NCI-H748 treated with DMSO at 0.1 percent for 48 hours (cell line): Measurements from ENCODE around the gene NOTCH3.
A peak's percentile ranks its signal among the peaks of the same experiment; 100 is the strongest.

Source experiments
- DNase-seq: peaks from one replicate; lab custom pipeline; 2025; lab: John Stamatoyannopoulos, UW

NOTCH3 gene

DNA sequence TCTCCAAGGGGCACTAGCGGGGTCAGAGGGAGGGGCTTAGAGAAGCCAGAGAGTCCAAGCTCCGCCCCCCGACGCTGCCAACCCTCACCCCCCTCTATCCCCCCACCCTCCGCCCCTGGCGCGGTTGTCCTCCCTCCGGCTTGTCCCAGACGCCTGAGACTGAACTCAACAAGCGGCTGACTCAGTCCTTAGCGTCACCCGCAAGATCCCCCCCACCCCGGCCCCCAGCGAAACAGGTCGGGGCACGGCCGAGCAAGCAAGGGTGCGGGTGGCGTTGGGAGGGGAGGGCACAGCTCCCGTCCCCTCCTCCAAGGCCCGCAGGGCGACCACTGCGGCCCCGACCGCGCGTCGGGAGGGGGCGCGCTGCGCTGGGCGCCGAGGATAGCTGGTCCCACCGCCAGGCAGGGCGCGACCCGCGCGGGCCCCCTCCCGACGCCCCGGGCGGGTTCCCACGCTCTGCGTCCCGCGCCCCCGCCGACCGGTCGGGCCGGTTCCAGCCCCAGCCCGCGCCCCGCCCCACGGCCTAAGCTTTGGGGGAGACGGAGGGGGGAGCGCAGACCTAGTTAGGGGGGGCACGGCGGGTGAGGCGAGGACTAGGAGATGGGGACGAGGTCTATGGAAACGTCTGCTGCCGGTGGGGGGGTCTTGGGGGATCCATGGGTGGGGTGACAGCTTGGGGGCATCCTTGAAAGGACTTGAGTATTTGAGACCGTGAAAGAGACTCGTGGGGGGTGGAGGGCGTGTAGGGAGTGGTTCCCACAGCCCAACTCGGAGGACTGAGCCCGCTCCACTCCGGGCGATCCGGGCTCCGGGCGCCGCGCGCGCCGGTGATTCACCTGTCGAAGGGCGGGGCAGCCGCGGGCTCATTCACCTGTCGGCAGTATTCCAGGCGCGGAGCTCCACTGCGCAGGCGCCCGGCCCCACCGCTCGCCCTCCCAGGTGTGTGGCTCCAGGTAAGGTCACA, 5.1 kb downstream of the NOTCH3 start:
- DNase-seq = peak; percentile 21

DNA sequence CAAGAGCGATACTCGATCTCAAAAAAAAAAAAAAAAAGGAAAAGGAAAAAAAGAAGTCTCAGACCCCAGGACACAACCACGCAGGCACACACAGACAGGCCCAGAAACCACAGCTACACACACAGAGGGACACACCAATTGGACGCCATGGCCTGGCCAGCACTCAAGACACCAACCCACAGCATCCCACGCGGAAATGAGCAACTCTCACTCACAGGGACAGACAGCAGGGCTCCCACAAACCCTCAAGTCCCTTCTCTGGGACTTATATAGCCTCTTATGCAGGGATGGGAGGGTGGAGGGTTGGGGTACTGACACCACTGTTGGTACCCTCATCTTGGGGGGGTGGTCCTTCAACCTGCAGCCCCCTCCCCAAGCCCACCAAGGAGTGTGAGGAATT, 5.9 kb downstream of the NOTCH3 start:
- DNase-seq = no peak

DNA sequence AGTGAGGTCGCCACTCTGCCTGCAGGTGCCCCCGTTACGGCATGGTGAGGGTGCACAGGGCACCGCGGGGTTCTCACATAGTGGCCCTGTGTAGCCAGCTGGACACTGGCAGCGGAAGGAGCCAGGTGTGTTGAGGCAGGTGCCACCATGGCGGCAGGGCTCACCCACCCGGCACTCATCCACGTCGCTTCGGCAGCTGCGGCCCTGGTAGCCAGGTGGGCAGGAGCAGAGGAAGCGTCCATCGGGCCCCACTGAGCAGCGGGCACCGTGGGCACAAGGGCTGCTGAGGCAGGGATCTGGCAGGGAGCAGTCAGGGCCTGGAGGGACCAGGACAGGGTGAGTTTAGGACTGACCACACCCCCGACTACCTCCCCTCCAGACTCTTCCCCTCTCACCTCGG, 8.8 kb downstream of the NOTCH3 start:
- no peak for DNase-seq

DNA sequence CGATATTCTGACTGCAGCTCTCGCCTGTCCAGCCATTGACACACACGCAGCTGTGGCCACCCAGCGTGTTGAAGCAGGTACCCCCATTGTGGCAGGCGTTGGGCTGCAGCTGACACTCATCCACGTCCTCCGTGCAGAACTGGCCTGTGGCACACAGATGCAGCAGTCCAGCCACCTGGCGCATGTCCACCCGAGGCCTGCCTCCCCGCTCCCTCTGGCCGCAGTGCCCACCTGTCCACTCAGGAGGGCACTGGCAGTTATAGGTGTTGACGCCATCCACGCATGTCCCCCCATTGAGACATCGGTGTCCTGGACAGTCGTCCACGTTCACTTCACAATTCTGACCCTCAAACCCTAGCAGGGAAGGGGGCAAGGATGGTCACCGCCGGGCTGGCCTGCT, 9.3 kb downstream of the NOTCH3 start:
- no peak for DNase-seq

DNA sequence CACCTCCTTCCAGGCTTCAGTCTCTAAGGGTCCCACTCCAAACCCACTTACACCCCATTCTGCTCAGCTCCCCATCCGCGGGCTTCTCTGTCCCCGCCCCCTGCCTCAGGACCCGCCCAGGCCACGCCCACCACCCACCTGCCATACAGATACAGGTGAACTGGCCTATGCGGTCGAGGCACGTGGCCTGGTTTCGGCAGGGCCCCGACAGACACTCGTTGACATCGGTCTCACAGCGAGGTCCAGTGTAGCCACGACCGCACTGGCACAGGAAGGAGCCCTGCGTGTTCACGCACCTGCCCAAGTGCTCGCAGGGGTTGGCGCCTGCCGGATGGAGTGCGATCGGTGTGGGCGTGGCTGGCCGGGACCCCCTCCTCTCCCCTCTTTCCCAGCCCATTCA, 11.9 kb downstream of the NOTCH3 start:
- no peak for DNase-seq

DNA sequence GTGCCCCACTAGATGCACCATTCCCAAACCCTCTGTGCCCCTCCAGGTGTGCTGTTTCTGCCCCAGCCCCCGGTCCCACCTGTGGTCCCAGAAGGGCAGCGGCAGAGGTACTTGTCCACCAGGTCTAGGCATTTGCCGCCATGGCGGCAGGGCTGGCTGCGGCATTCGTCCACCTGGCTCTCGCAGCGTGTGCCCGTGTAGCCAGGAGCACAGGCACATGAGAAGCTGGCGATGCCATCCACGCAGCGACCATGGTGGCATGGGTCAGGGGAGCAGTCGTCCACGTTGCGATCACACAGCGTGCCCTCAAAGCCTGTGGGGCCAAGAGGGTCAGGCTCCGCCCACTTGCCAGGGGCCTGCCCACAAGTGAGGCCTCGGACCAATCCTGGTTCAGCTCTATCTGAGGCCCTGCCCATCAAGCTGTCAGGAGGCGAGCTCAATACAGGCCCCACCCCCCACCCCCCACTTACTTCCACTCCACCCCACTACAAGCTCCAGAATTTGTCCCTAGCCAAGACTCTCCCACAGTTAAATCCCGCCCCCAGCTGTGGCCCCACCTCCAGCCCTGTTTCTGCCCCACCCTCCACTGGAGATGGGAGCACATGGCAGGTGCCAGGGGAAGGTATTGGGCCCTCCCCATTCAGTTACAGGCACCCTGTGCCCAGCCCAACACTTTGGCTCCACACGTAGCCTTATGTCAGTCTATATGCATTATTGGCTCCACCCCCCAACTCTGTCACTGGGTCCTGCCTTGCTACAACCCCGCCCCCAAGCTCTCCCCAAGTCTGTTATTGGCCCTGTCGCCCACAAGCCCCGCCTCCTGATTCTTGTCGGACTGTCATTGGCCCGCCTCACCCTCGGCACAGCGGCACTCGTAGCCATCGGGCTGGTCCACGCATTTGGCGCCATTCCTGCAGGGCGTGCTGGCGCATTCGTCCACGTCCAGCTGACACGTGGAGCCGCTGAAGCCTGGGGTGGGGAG, 13.5 kb downstream of the NOTCH3 start:
- DNase-seq = no peak

DNA sequence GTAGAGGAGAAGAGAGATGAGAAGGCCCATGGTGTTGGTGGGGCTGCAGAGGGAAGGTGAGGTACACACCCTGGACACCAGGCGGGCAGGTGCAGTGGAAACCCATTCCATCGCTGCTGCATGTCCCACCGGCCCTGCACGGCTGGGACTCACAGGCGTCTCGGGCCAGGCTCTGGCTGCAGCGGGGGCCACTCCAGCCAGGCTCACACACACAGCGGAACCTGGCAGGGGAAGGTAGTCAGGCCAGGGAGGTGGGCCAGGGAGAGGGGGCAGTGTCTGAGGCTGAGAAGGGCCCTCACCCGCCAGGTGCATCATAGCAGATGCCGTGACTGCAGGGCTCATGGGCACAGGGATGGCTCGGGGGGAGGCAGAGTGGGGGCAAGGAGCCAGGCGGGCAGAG, 15.6 kb downstream of the NOTCH3 start:
- no peak for DNase-seq

DNA sequence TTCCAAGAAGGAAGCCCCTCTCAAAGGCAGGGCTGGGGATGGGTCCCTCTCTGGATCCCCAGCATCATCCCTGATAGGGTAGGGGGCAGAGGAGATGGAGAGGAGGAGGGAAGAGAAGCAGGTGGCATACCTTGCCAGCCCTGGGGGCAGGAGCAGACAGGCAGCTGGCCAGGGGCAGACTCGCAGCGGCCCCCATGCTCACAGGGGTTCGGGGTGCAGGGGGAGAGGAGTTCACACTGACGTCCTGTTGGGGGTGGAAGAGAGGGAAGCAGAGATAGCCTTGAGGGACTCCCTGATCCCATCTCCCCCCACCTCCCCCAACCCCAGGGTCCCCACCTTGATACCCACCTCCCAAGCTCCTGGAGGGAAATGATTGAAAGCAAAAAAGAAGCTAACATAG, 16.0 kb downstream of the NOTCH3 start:
- no peak for DNase-seq

DNA sequence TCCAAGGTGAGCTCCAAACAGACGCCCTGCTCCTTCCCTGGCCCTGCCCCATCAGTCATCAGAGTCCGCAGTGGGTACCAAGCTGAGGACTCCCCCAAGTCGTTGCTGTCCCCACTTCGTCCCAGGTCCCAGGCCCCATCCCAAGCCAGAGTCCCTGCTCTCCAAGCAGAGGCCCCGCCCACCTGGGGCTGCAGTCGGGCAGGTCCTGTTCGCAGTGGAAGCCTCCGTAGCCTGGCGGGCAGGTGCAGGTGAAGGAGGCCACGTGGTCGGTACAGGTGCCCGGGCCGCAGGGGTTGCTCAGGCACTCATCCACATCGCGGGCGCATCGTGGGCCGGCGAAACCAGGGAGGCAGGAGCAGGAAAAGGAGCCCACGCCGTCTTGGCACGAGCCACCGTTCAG, 19.4 kb downstream of the NOTCH3 start:
- DNase-seq = no peak

DNA sequence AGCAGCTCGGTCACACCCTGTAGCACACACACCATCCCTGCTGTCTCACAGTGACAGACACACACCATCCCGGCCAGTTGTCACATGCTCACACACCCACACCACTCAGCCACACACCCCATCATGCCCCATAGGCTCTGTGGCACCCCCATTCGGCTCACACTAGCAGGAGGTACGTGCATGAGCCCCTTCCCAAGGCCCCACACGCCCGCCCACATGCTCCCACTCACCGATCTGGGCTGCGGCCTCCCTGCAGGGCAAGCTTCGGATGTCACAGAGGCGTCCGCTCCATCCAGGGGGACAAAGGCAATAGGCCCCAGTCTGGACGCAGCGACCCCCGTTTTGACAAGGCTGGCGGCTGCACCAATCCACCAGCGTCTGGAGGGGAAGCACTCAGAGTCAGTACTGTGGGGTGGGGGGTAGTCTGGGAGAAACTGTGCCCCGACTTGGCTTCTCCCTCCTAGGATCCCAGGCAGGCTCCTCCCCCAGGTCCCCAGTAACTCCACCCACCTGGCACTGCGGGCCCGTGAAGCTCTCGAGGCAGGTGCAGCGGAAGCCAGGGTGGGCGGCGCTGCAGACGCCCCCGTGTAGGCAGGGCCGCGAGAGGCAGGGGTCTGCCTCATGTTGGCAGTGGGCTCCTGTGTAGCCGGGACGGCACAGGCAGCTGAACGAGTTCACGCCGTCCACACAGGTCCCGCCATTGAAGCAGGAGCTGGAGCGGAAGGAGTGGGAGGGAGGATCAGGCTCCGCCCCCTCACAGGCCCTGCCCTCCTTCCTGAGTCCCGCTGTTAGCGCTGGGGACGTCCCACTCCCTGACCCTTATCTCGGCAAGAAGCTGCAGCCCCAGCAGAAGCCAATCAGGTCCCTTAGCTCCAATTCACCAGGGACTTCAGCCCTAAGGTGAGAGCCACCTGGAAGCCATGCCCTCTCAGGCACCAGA, 20.1 kb downstream of the NOTCH3 start:
- DNase-seq = no peak

DNA sequence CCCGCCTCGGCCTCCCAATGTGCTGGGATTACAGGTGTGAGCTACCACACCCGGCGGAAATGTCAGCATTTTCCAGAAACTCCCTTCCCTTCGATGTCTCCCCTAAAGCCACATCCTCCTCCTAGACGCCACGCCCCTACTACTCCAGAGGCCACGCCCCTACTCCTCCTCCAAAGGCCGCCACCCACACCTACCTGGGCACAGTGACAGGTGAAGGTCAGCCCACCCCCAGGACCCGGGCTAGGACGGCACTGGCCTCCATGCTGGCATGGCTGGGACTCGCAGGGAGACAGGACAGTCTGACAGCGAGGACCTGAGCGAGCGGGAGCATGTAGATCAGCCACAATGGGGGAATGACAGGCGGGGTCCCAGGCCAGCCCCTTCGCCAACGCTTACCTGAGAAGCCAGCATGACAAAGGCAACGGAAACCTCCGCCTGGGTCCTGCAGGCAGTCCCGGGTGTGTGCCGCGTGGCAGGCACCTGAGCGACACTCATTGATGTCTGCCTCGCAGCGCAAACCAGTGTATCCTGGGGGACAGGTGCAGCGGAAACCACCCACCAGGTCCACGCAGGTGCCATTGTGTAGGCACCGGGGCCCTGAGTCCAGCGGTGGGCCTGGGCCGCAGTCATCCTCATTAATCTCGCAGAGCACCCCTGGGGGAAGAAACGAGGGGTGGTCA, 22.0 kb downstream of the NOTCH3 start:
- DNase-seq = no peak

DNA sequence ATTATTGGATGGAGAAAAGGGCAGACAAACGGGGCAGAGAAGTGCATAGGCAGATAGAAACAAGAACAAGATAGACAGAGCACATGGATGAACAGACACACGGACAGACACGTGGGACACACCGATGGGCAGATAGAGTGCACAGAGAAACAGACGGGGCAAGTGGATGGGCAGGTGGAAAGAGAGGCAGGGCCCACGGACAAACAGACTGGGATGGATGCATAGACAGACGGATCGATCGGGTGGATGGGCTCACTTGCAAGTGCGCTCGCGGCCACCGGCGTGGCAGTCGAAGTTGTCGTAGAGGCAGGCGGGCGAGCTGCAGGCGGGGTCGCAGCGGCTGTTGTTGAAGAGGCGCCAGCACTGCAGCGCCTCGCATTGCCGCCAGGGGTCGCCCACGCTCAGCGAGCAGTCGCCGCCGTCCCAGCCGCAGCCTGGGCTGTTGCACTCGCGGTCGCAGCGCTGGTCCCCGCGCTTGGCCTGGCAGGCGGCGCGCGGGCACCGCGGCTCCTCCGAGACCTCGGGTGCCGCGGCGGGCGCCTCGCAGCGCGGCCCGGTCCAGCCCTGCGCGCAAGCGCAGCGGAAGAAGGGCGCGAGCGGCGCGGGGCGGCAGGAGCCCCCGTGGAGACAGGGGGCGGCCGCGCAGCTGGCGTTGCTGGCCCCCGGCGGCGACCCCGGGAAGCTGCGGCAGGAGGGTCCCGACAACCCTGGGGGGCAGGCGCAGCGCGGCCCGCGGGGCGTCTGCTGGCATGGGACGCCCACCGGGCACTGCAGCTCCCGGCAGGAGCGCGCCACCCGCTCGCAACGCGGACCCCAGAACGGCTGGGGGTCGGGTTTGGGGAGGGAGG, 23.3 kb downstream of the NOTCH3 start:
- DNase-seq = peak; percentile 29

DNA sequence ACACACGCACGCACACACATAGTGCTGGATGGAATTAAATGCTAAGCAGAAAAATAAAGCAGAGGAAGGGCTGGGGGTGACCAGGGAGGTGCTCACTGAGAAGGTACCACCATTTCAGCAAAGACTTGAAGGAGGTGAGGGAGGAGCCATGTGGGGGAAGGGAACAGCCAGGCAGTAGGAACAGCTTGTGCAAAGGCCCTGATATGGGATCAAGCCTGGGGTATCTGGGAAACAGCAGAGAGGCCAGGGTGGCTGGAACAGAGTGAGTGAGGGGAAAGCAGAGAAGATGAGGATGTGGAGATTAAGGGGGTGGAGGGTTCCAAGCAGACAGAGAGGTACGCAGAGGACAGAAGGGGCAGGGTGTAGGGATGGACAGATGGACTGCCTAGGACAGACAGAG, 25.2 kb downstream of the NOTCH3 start:
- no peak for DNase-seq

DNA sequence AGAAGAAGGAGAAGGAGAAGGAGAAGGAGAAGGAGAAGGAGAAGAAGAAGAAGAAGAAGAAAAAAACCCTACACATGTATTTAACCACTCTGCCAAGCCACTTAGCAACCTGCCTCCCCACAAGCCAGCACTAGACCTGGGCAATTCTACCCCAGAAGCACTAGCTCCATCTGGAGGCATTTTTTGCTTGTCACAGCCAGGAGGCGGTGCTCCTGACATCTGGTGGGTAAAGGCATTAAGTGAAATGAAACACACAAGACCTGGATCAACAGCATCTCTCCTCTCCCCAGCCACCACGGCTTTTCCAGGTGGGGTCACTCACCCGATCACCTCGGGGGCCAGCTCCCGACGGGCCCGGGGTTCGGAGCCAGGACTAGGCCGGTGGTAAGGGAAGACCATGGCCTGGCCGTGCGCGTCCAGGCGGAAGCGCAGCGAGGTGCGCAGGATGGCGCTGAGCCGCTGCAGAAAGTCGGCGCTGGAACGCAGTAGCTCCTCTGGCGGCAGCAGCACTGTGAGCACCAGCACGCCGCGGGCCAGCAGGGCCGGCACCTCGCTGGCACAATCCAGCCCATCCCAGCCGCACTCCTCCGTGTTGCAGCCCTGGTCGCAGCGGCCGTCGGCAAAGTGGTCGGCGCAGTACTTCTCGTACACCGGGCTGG, 26.9 kb downstream of the NOTCH3 start:
- DNase-seq = no peak

DNA sequence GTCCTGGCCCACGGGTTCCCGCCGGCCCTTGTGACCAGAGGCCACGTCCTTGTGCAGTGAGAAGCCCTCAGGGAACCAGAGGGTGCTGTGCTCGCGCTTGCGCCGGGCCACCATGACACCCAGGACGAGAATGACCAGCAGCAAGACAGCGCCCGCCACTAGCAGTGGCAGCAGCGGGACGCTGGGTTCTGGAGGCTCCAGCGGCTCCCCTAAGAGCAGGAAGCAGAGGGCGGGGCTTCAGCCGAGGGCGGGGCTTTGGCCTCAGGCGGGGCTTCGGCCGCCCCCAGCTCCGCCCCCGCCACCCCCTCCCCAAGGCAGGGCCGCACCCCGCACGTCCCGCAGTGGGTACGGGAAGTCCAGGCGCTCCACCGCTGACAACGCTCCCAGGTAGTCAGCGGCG, 30.4 kb downstream of the NOTCH3 start:
- no peak for DNase-seq

DNA sequence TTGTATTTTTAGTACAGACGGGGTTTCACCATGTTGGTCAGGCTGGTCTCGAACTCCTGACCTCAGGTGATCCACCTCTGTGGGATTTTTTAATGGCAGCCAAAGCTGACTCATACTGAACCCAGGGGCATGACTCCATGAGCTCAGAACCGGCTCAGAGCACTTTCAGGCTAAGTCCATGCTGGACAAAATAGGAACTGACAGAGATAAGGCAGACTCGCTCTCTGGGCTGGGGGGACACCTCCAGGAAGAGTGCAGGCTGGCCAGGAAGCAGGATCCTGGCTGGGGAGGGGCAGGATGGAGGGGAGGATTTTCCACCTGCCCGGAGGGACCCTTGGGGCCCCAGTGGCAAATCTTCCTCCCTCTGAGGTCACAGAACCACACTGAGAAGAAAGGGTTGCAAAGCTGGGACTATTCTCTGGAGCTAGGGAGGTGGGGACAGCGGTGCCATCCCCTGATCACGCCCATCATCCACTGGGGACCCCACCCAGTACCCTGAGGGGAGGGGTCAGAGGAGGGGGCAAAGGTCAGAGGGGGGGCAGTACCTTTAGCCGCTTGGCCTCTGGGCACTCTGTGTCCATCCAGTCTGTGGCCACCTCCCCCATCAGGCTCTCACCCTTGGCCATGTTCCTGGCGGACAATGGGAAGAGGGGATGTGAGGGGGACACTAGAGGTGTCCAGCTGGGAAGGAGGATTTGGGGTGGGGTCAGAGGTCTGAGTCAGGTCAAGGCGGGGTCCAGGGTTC, 31.1 kb downstream of the NOTCH3 start:
- no peak for DNase-seq

DNA sequence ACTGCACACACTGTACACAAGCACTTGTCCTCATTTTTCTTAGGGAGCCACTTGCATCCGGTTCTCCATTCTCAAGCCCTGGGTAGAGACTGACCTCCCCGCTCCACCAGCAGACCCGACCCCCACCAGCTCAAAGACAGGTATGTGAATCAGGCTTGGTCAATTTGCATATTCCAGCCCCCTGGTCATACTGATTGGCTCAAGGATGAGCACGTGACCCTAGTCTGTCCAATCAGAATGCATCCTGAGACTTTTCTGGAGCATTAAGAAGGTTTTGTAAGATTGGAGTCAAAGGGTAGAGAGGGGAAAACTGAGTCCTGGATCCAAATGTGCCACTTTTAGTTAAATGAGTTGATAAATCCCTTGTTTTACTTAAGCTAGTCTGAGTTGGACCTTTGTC, 34.1 kb downstream of the NOTCH3 start:
- DNase-seq = no peak

DNA sequence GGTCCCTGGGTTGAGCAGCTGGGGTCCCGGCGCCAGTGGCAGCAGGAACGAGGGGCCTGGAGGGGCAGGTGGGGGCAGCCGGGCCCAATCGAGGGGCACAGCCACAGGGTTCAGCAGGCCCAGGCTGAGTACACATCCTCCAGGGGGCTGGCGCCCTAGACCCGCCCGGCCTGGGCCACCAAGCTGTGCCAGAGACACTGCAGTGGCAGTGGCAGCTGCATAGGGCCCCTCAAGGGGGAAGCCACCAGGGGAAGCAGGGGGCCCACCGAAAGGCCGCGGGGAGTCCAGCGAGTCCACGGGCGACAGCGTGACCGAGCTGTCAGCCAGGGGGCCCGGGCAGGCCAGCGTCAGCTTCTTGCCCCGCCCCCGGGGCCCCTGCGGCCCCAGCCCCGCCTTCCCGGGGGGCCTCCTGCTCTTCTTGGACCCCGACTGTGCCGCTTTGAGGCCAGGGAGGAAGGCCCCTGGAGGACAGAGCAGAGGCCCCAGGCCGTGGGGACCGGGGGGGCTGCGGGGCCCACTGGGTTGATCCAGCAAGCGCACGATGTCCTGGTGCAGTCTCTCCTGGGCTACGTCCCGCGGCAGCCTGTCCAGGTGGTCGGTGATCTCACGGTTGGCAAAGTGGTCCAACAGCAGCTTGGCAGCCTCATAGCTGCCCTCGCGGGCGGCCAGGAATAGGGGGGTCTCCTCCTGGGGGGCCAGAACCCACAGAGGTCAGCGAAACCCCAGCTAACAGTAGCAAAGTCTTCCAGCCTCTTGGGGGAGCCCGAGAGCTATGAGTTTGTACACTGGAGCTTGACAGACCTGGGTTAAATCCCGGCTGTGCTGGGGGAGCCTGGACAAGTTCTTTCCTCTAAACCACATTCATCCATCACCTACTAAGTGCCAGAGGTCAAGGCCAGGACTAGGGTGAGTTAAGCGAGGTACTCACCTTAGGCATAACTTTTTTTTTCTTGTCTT, 39.5 kb downstream of the NOTCH3 start:
- no peak for DNase-seq
